Measurements from ENCODE around the gene IL10RB. TPM values are rescaled to one million over a fixed set of nuclear protein-coding genes. Genes with fewer than 3 reads are reported as not detected.

Gene IL10RB
- total RNA-seq, 1 experiment from 2014 or later, result 3.1 TPM

- H3K27me3 Mint-ChIP-seq (ENCODE audit: low read depth), result no peaks in the 10 kb centered on the region
- no peak overlapping the region for H4K5ac ChIP-seq (ENCODE audit: insufficient read length, low read depth, low read length)
- H3K4me1 Mint-ChIP-seq, result peaks cover 11% of the 10 kb centered on the region in 2 experiments
- no peak overlapping the region for H3K18ac ChIP-seq (ENCODE audit: insufficient read length, low read depth, low read length)
- no peaks in the 10 kb centered on the region for H3K9me3 Mint-ChIP-seq
- H3K79me1 ChIP-seq (ENCODE audit: insufficient read depth, low read depth, low read length, poor library complexity, severe bottlenecking), result no peaks in the 10 kb centered on the region
- TF ChIP-seq CTCF (conservative IDR thresholded peaks at IDR 0.05), result peak; percentile 28; the same call in 2 of the 3 replicates
- no peak overlapping the region for H3K4ac ChIP-seq (ENCODE audit: low read depth, low read length)
- no peak overlapping the region for H4K8ac ChIP-seq (replicated peaks; ENCODE audit: insufficient read length, low read depth, low read length)
- no peak overlapping the region; a peak in 1 of 5 replicates for H3K4me3 Mint-ChIP-seq
- H3K27ac ChIP-seq (ENCODE audit: insufficient read length, low read depth, low read length), result no peak overlapping the region
- H3K23me2 ChIP-seq (ENCODE audit: insufficient read length, low read depth, low read length, poor library complexity, severe bottlenecking), result no peaks in the 10 kb centered on the region
- no peak overlapping the region for H2BK120ac ChIP-seq (ENCODE audit: low read depth, low read length, poor library complexity, severe bottlenecking)
- H3K14ac ChIP-seq (ENCODE audit: insufficient read depth, low read length), result no peak overlapping the region
- H4K91ac ChIP-seq (ENCODE audit: insufficient read length, low read depth, low read length), result no peak overlapping the region
- no peak overlapping the region for H3K4me2 ChIP-seq (ENCODE audit: insufficient read depth, insufficient read length, low read length)
- no peak overlapping the region for H2AK5ac ChIP-seq (ENCODE audit: insufficient read length, low read length)
- no peak overlapping the region for H2BK5ac ChIP-seq (ENCODE audit: insufficient read length, low read length)
- H2AFZ ChIP-seq (ENCODE audit: low read length), result no peak overlapping the region
- no peak overlapping the region for H3K9ac ChIP-seq (ENCODE audit: extremely low read depth, insufficient read length, low read length)
- no peak overlapping the region for H3K56ac ChIP-seq (ENCODE audit: insufficient read length, low read depth, low read length)
- no peak overlapping the region for H2BK20ac ChIP-seq (ENCODE audit: low read depth, low read length, poor library complexity, severe bottlenecking)
- WGBS (ENCODE audit: extremely low coverage, insufficient read length, low lambda C conversion rate), result no CpG with 5 or more reads among the region's 5 CpGs
- H4K20me1 ChIP-seq (ENCODE audit: control insufficient read depth, insufficient read depth, insufficient read length), result no peaks in the 10 kb centered on the region
- no peaks in the 10 kb centered on the region for H3K36me3 Mint-ChIP-seq (ENCODE audit: insufficient read depth in 1 of 3, low read depth in 3 of 3)
- H3K27me3 ChIP-seq (ENCODE audit: insufficient read depth, low read length), result no peaks in the 10 kb centered on the region
- H3K79me2 ChIP-seq (ENCODE audit: insufficient read depth, low read length), result no peaks in the 10 kb centered on the region
- peak overlapping the region in 1 of 3 experiments; percentile 29; a peak in 1 of 7 replicates for H3K27ac Mint-ChIP-seq
- H2BK15ac ChIP-seq (ENCODE audit: low read depth, low read length), result no peak overlapping the region
- H3K4me1 ChIP-seq (ENCODE audit: insufficient read depth, low read length), result no peaks in the 10 kb centered on the region
- H3K9me3 ChIP-seq (ENCODE audit: control insufficient read depth, low read depth, low read length), result no peaks in the 10 kb centered on the region
- no peak for DNase-seq
- no peak overlapping the region for H3T11ph ChIP-seq (ENCODE audit: low read length)
- H2BK12ac ChIP-seq (ENCODE audit: insufficient read length, low read depth, low read length), result no peak overlapping the region
- H3K23ac ChIP-seq (ENCODE audit: insufficient read length, low read depth, low read length), result no peak overlapping the region
These were observed 33.1 kb downstream of the IL10RB start for GRCh38 chr21:33299181-33299752.

Measured in H9 (cell line).